Left lung (tissue), 10 donors: ENCODE measurements around the gene CHRM5. TPM values are rescaled to one million over a fixed set of nuclear protein-coding genes. Genes with fewer than 3 reads are reported as not detected.

ENCODE experiments used
- ATAC-seq: fragments of 200-7000 bp; cut with Tn5 transposase; one replicate; pipeline ENCODE4 v1.9.1; 2020; ENCODE audit warnings: moderate library complexity
- DNase-seq, 4 donors: peaks; one replicate each; pipeline ENCODE4 v3.0.0-alpha.2; 2013 to 2020
- H3K27ac ChIP-seq, 2 donors: fragments of 200-600 bp; sonication (generic) in 1 of 2; one replicate each; pipeline versions ENCODE4 v1.5.0 to v1.8.0; 2020 to 2021
- H3K27me3 ChIP-seq, 2 donors: fragments of 200-600 bp; sonication (generic) in 1 of 2; one replicate each; pipeline versions ENCODE4 v1.5.0 to v1.8.0; 2020 to 2021
- H3K36me3 ChIP-seq, 2 donors: fragments of 200-600 bp; sonication (generic) in 1 of 2; one replicate each; pipeline versions ENCODE4 v1.5.0 to v1.8.0; 2020 to 2021
- H3K4me1 ChIP-seq, 2 donors: fragments of 200-600 bp; one replicate each; pipeline ENCODE4 v1.8.0; 2021
- H3K4me3 ChIP-seq, 2 donors: fragments of 200-600 bp; sonication (generic) in 1 of 2; one replicate each; pipeline versions ENCODE4 v1.5.0 to v1.8.0; 2020 to 2021; ENCODE audit warnings: mild to moderate bottlenecking in 1 of 2
- H3K9me3 ChIP-seq, 2 donors: fragments of 200-600 bp; sonication (generic) in 1 of 2; one replicate each; pipeline versions ENCODE4 v1.5.0 to v1.8.0; 2020 to 2021
- CTCF ChIP-seq, 2 donors: fragments of 200-600 bp; sonication (generic) in 1 of 2; IDR thresholded peaks; one replicate each; pipeline versions ENCODE4 v1.5.0 to v1.8.0; 2021; ENCODE audit warnings: antibody characterized with exemption in 2 of 2
- intact Hi-C, 2 donors: fragments of 100-400 bp; cut with DNase I; formaldehyde crosslinking; loops; one replicate each; pipeline versions ENCODE4 v1.11.2 to v1.14.2; 2022
- polyA plus RNA-seq, 6 donors: library from polyadenylated mRNA; unstranded; fragments of 120-200 nt; gene quantifications; one replicate each; pipeline ENCODE4 v1.2.1, GENCODE V29; 2013; ENCODE audit not compliant: insufficient read length in 6 of 6
- total RNA-seq, 2 donors: library from RNA; stranded (reverse); fragmentation: NEBNext Ultra II Directional; extraction: Animal tissue kit (Norgen Biotek cat#: 25700); gene quantifications; one replicate each; pipeline ENCODE4 v1.2.1, GENCODE V29; 2021
- donor health status: DM: no; HTN: yes; CAD: no.
- donor health status: DM: no; HTN: no; CAD: no.

CHRM5 gene
- total and polyA plus RNA-seq, 8 donors, result 0.15 to 0.61 (median 0.30) TPM; not detected in 2

GRCh38 chr15:34001536-34001935, 33.2 kb downstream of the CHRM5 start:
- no peak for TF ChIP-seq CTCF (IDR thresholded peaks at IDR 0.05)
- no peak overlapping the region for H3K4me3 ChIP-seq
- H3K27me3 ChIP-seq, result no peaks in the 10 kb centered on the region
- no peaks in the 10 kb centered on the region for H3K9me3 ChIP-seq
- no peaks in the 10 kb centered on the region for H3K4me1 ChIP-seq
- no peak for ATAC-seq
- no peak for DNase-seq
- no peak overlapping the region for H3K27ac ChIP-seq
- H3K36me3 ChIP-seq, result no peaks in the 10 kb centered on the region
- intact Hi-C loops, result no loop called here

GRCh38 chr15:34006381-34006780, 38.1 kb downstream of the CHRM5 start:
- no peaks in the 10 kb centered on the region for H3K27me3 ChIP-seq
- H3K4me1 ChIP-seq, result no peaks in the 10 kb centered on the region
- ATAC-seq (no peak), DNase-seq (no peak)
- H3K4me3 ChIP-seq, result no peak overlapping the region
- intact Hi-C loops, result no loop called here
- no peak overlapping the region for H3K27ac ChIP-seq
- no peak for TF ChIP-seq CTCF (IDR thresholded peaks at IDR 0.05)
- H3K9me3 ChIP-seq, result no peaks in the 10 kb centered on the region
- H3K36me3 ChIP-seq, result no peaks in the 10 kb centered on the region

- ATAC-seq, result no peak
- Histone ChIP-seq H3K9me3 (no peaks in the 10 kb centered on the region), H3K4me1 (no peaks in the 10 kb centered on the region), H3K27ac (no peak overlapping the region), H3K27me3 (no peaks in the 10 kb centered on the region), H3K4me3 (no peak overlapping the region), H3K36me3 (no peaks in the 10 kb centered on the region)
- no peak for TF ChIP-seq CTCF (IDR thresholded peaks at IDR 0.05)
- no peak for DNase-seq
- intact Hi-C loops, result no loop called here
These were observed 41.4 kb downstream of the CHRM5 start for GRCh38 chr15:34009656-34010055.

- H3K9me3 ChIP-seq, result no peaks in the 10 kb centered on the region
- no peaks in the 10 kb centered on the region for H3K27me3 ChIP-seq
- H3K4me1 ChIP-seq, result no peaks in the 10 kb centered on the region
- ATAC-seq, result no peak
- intact Hi-C loops, result no loop called here
- H3K27ac ChIP-seq, result no peak overlapping the region
- no peak for TF ChIP-seq CTCF (IDR thresholded peaks at IDR 0.05)
- no peak overlapping the region for H3K4me3 ChIP-seq
- H3K36me3 ChIP-seq, result no peaks in the 10 kb centered on the region
- no peak for DNase-seq
These were observed 42.6 kb downstream of the CHRM5 start for GRCh38 chr15:34010921-34011320.

GRCh38 chr15:34011481-34011880, 43.2 kb downstream of the CHRM5 start:
- no peak for TF ChIP-seq CTCF (IDR thresholded peaks at IDR 0.05)
- Histone ChIP-seq H3K27ac (no peak overlapping the region), H3K36me3 (no peaks in the 10 kb centered on the region), H3K27me3 (no peaks in the 10 kb centered on the region), H3K4me1 (no peaks in the 10 kb centered on the region), H3K4me3 (no peak overlapping the region), H3K9me3 (no peaks in the 10 kb centered on the region)
- DNase-seq (no peak), ATAC-seq (no peak)
- intact Hi-C loops, result no loop called here
